Osteoblast (primary cell): ENCODE data around the gene COL19A1. TPM values are rescaled to one million over a fixed set of nuclear protein-coding genes. Genes with fewer than 3 reads are reported as not detected.

Source experiments
- DNase-seq: peaks from one replicate; pipeline ENCODE4 v3.0.0; 2011; ENCODE audit warnings: low spot score, mixed read lengths; ENCODE audit not compliant: insufficient read length; ENCODE audit errors: missing footprints
- H2AFZ ChIP-seq: 2 replicates; pipeline ENCODE4 v1.6.0; 2011; ENCODE audit warnings: mild to moderate bottlenecking, low read length
- H3K27ac ChIP-seq: 2 replicates; pipeline ENCODE4 v1.5.1; 2011; ENCODE audit warnings: mild to moderate bottlenecking, low read depth, low read length, moderate library complexity
- H3K27me3 ChIP-seq: 2 replicates; pipeline ENCODE4 v1.6.0; 2012; ENCODE audit warnings: mild to moderate bottlenecking, control low read depth, inconsistent platforms, low read length, moderate library complexity; ENCODE audit not compliant: insufficient read depth
- H3K36me3 ChIP-seq: 2 replicates; pipeline ENCODE4 v1.5.1; 2011; ENCODE audit warnings: mild to moderate bottlenecking, low read length, control low read depth, moderate library complexity; ENCODE audit not compliant: insufficient read depth
- H3K4me1 ChIP-seq: 2 replicates; pipeline ENCODE4 v1.5.1; 2011; ENCODE audit warnings: mild to moderate bottlenecking, low read length, control low read depth, moderate library complexity; ENCODE audit not compliant: insufficient read depth
- H3K4me2 ChIP-seq: 2 replicates; pipeline ENCODE4 v1.6.0; 2011; ENCODE audit warnings: mild to moderate bottlenecking, low read length; ENCODE audit not compliant: insufficient read depth
- H3K4me3 ChIP-seq: fragments of 200-600 bp; sonication (generic); 3 replicates; pipeline ENCODE4 v1.5.1; 2012; ENCODE audit warnings: mild to moderate bottlenecking, low read length, inconsistent platforms; ENCODE audit not compliant: insufficient read depth
- H3K79me2 ChIP-seq: 2 replicates; pipeline ENCODE4 v1.6.0; 2012; ENCODE audit warnings: mild to moderate bottlenecking, low read length, control low read depth, inconsistent platforms; ENCODE audit not compliant: insufficient read depth
- H3K9me3 ChIP-seq: 2 replicates; pipeline ENCODE4 v1.5.1; 2011; ENCODE audit warnings: low read depth, low read length, control low read depth
- H4K20me1 ChIP-seq: 2 replicates; pipeline ENCODE4 v1.6.0; 2012; ENCODE audit warnings: mild to moderate bottlenecking, low read length, control low read depth; ENCODE audit not compliant: insufficient read depth
- total RNA-seq: library from RNA; depleted of rRNA; stranded (reverse); fragments of >200 nt; gene quantifications from 2 replicates; pipeline ENCODE4 v1.2.3, GENCODE V29; 2012
- TF ChIP-seq, protein P1 (sequence below): IDR thresholded peaks from 2 replicates; pipeline ENCODE4 v1.5.1; 2011; ENCODE audit warnings: mild to moderate bottlenecking, low read depth, low read length, moderate library complexity; ENCODE audit errors: extremely low read depth

Gene COL19A1
- total RNA-seq, 1 donor, result under 0.01 TPM

DNA sequence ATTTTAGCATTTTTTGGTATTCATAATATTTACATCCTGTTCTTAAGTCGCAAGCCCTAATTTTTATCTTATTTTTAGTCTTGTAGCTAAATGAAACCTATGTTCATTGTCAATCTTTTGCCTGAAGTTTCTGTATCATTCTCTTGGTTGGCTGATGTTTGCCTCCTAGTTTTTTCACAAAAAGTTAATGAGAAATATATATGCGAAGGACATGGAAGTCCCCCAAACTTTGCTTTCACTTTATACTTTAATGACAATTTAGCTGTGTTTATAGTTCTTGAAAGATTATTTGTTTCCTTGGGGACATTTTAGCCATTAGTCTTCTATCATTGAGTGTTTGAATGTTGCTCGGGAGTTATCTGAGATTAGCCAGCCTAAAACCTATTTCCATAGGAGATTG is 118.2 kb downstream of the COL19A1 start:
- no peak for DNase-seq
- TF ChIP-seq, protein P1, sequence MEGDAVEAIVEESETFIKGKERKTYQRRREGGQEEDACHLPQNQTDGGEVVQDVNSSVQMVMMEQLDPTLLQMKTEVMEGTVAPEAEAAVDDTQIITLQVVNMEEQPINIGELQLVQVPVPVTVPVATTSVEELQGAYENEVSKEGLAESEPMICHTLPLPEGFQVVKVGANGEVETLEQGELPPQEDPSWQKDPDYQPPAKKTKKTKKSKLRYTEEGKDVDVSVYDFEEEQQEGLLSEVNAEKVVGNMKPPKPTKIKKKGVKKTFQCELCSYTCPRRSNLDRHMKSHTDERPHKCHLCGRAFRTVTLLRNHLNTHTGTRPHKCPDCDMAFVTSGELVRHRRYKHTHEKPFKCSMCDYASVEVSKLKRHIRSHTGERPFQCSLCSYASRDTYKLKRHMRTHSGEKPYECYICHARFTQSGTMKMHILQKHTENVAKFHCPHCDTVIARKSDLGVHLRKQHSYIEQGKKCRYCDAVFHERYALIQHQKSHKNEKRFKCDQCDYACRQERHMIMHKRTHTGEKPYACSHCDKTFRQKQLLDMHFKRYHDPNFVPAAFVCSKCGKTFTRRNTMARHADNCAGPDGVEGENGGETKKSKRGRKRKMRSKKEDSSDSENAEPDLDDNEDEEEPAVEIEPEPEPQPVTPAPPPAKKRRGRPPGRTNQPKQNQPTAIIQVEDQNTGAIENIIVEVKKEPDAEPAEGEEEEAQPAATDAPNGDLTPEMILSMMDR, result no peak
- Histone ChIP-seq H3K4me2 (no peak overlapping the region), H3K79me2 (no peaks in the 10 kb centered on the region), H4K20me1 (no peaks in the 10 kb centered on the region), H3K9me3 (no peaks in the 10 kb centered on the region), H3K36me3 (no peaks in the 10 kb centered on the region), H3K27me3 (no peaks in the 10 kb centered on the region), H3K27ac (no peak overlapping the region), H3K4me1 (no peaks in the 10 kb centered on the region), H3K4me3 (no peak overlapping the region), H2AFZ (no peak overlapping the region)

DNA sequence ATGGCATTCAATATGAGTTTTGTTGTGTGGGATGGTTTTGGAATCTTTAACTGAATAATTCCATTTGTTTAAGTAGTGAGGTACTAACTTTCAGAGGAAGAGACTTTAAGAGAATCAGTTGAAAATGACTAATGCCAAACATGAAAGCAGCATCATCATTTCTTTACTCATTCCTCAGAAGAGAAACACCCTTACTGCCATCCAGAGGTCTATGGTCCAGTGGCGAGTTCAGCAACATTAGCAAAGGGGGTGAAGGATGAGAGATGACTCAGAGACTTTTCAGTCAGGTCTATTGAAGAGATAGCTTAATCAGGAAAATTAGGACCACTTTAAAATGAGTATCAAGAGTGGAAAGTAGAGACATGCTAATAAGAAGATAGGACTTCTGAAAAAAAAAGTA is 118.8 kb downstream of the COL19A1 start:
- H4K20me1 ChIP-seq, result no peaks in the 10 kb centered on the region
- H3K36me3 ChIP-seq, result no peaks in the 10 kb centered on the region
- H3K4me2 ChIP-seq, result no peak overlapping the region
- no peak overlapping the region for H3K27ac ChIP-seq
- TF ChIP-seq, protein P1, result no peak
- H3K9me3 ChIP-seq, result no peaks in the 10 kb centered on the region
- H2AFZ ChIP-seq, result no peak overlapping the region
- DNase-seq, result no peak
- no peaks in the 10 kb centered on the region for H3K27me3 ChIP-seq
- no peak overlapping the region for H3K4me3 ChIP-seq
- no peaks in the 10 kb centered on the region for H3K79me2 ChIP-seq
- no peaks in the 10 kb centered on the region for H3K4me1 ChIP-seq

DNA sequence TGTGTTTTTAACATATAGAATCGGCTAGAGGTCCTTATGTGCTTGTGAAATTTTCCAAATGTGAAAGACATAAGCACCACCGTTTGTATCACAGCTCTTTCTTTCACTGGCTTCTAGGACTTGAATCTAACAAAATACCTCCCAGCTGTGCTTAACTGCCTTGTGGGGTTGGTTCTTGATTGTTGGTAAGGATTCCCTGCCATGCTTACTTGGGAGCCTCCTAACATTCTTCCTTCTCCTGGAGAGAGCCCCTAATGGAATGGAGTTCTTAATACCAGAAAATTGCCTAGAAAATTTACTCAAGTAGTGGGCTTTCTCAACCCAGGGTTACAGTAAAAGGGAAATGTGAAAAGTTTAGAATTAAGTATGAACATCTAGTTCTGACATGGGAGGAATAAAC is 121.2 kb downstream of the COL19A1 start:
- no peaks in the 10 kb centered on the region for H4K20me1 ChIP-seq
- no peaks in the 10 kb centered on the region for H3K27me3 ChIP-seq
- H3K9me3 ChIP-seq, result no peaks in the 10 kb centered on the region
- no peaks in the 10 kb centered on the region for H3K36me3 ChIP-seq
- DNase-seq, result no peak
- no peaks in the 10 kb centered on the region for H3K79me2 ChIP-seq
- H3K4me3 ChIP-seq, result no peak overlapping the region
- TF ChIP-seq, protein P1, result no peak
- no peak overlapping the region for H2AFZ ChIP-seq
- no peak overlapping the region for H3K27ac ChIP-seq
- no peak overlapping the region for H3K4me2 ChIP-seq
- H3K4me1 ChIP-seq, result no peaks in the 10 kb centered on the region

DNA sequence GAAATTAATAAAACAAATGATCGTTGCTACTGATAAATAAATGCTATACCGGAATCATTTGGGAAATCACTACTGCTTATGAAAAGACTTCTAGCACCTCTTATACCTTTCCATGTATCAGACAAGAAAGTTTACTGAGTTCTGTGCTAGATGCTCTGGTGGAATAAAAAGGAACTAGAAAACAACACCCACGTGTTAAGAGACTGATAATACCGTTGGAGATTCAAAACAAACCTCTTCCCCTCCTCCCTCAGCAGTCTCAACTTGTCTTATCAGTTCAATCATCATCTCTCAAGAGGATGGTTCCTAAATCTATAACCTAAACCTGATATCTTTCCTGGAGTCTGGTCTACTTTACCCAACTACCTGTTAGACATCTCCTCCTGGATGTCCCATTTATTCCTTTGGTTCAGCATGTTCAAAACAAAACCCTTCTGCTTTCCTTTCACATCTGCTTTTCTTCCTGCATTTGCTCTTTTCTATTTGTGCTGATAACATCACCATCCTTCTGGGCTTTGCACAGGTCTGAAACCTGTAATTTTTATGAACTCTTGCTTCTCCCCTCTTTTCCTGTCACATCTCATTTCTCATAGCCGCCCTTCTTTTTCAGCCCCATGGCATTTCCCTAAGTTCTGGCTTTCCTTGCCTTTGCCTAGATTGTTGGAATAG is 122.2 kb downstream of the COL19A1 start:
- Histone ChIP-seq H3K36me3 (no peaks in the 10 kb centered on the region), H3K4me2 (no peak overlapping the region), H3K4me3 (no peak overlapping the region), H3K4me1 (no peaks in the 10 kb centered on the region), H3K79me2 (no peaks in the 10 kb centered on the region), H3K27me3 (no peaks in the 10 kb centered on the region), H3K9me3 (no peaks in the 10 kb centered on the region), H4K20me1 (no peaks in the 10 kb centered on the region), H3K27ac (no peak overlapping the region), H2AFZ (no peak overlapping the region)
- TF ChIP-seq, protein P1, result no peak
- no peak for DNase-seq
